ENCODE measurements around the gene DDO. TPM values are rescaled to one million over a fixed set of nuclear protein-coding genes. Genes with fewer than 3 reads are reported as not detected.

Gene DDO
- total and polyA plus RNA-seq, 3 donors from 2014 or later, result 0.19 to 0.73 (median 0.24) TPM

GRCh38 chr6:110364364-110365105, 50.8 kb downstream of the DDO start:
- 80 to 83% methylated on average over 5 of the region's 5 CpGs for WGBS, 2 donors
- H3K4me1 ChIP-seq, result no peaks in the 10 kb centered on the region
- H3K9me3 ChIP-seq, result no peaks in the 10 kb centered on the region
- H3K27ac ChIP-seq, result no peak overlapping the region
- H3K27me3 ChIP-seq, result no peaks in the 10 kb centered on the region
- H3K4me3 ChIP-seq, result no peak overlapping the region
- intact Hi-C loops (cut with DNase I; ENCODE audit: low total_unique reads), result no loop called here
- no peak for DNase-seq
- no peak for TF ChIP-seq CTCF (IDR thresholded peaks at IDR 0.05)
- TF ChIP-seq POLR2A (IDR thresholded peaks at IDR 0.05), result no peak
- no peaks in the 10 kb centered on the region for H3K36me3 ChIP-seq (ENCODE audit: low read depth, missing control alignments)

- WGBS, 2 donors, result 83% methylated on average over 3 of the region's 3 CpGs
- Histone ChIP-seq H3K4me1 (peaks cover 2% of the 10 kb centered on the region), H3K4me3 (no peak overlapping the region), H3K27me3 (no peaks in the 10 kb centered on the region), H3K27ac (no peak overlapping the region), H3K36me3 (ENCODE audit: low read depth, missing control alignments) (no peaks in the 10 kb centered on the region), H3K9me3 (no peaks in the 10 kb centered on the region)
- intact Hi-C loops (cut with DNase I; ENCODE audit: low total_unique reads), result no loop called here
- no peak for DNase-seq
- no peak for TF ChIP-seq CTCF (IDR thresholded peaks at IDR 0.05)
- TF ChIP-seq POLR2A (IDR thresholded peaks at IDR 0.05), result no peak
These were observed 51.6 kb downstream of the DDO start for GRCh38 chr6:110363748-110364147.

GRCh38 chr6:110360676-110361075, 54.7 kb downstream of the DDO start:
- no peak for DNase-seq

GRCh38 chr6:110359556-110359955, 55.8 kb downstream of the DDO start:
- WGBS, 2 donors, result 67 to 68% methylated on average over 5 of the region's 5 CpGs
- TF ChIP-seq CTCF (IDR thresholded peaks at IDR 0.05) (no peak), POLR2A (IDR thresholded peaks at IDR 0.05) (no peak)
- Histone ChIP-seq H3K36me3 (ENCODE audit: low read depth, missing control alignments) (no peaks in the 10 kb centered on the region), H3K27me3 (no peaks in the 10 kb centered on the region), H3K4me1 (peaks cover 9% of the 10 kb centered on the region), H3K4me3 (no peak overlapping the region), H3K9me3 (no peaks in the 10 kb centered on the region), H3K27ac (no peak overlapping the region)
- intact Hi-C loops (cut with DNase I; ENCODE audit: low total_unique reads), result no loop called here
- no peak for DNase-seq

More at GRCh38 chr6:110360676-110361075, 54.7 kb downstream of the DDO start:
- no peaks in the 10 kb centered on the region for H3K27me3 ChIP-seq
- no peaks in the 10 kb centered on the region for H3K36me3 ChIP-seq (ENCODE audit: low read depth, missing control alignments)
- no peak overlapping the region for H3K27ac ChIP-seq
- WGBS, 2 donors, result 87 to 91% methylated on average over 3 of the region's 3 CpGs
- H3K9me3 ChIP-seq, result no peaks in the 10 kb centered on the region
- no peak overlapping the region for H3K4me3 ChIP-seq
- intact Hi-C loops (cut with DNase I; ENCODE audit: low total_unique reads), result no loop called here
- H3K4me1 ChIP-seq, result peaks cover 7% of the 10 kb centered on the region
- TF ChIP-seq POLR2A (IDR thresholded peaks at IDR 0.05), result no peak
- TF ChIP-seq CTCF (IDR thresholded peaks at IDR 0.05), result no peak
